Astrocyte (in vitro differentiated cells and primary cell): ENCODE measurements around the gene LELP1. TPM values are rescaled to one million over a fixed set of nuclear protein-coding genes. Genes with fewer than 3 reads are reported as not detected.
"Not testable (repeated sequence)": the region's sequence is repeated elsewhere in the genome, so short reads cannot be mapped to it uniquely, and the experiment has no call there.

Experiments used
- DNase-seq: peaks from one replicate; pipeline ENCODE4 v3.0.0-alpha.2; 2010; ENCODE audit warnings: low read depth
- FAIRE-seq: peaks from 2 replicates; lab custom pipeline; 2011; peaks lifted over from hg19 to GRCh38; lab: Jason Lieb, UNC
- H2AFZ ChIP-seq: 2 replicates; pipeline ENCODE4 v1.6.0; 2012; ENCODE audit warnings: low read depth, low read length, inconsistent platforms
- H3K27ac ChIP-seq: 2 replicates; pipeline ENCODE4 v1.5.1; 2011; ENCODE audit warnings: low read depth, low read length, inconsistent platforms
- H3K27me3 ChIP-seq: 2 replicates; pipeline ENCODE4 v1.6.0; 2011; ENCODE audit warnings: low read length, inconsistent platforms; ENCODE audit not compliant: insufficient read depth
- H3K36me3 ChIP-seq: 2 replicates; pipeline ENCODE4 v1.5.1; 2011; ENCODE audit warnings: low read length, inconsistent platforms; ENCODE audit not compliant: insufficient read depth
- H3K4me1 ChIP-seq: 2 replicates; pipeline ENCODE4 v1.5.1; 2011; ENCODE audit warnings: low read length, inconsistent platforms; ENCODE audit not compliant: insufficient read depth
- H3K4me2 ChIP-seq: 2 replicates; pipeline ENCODE4 v1.6.0; 2012; ENCODE audit warnings: low read length, inconsistent platforms
- H3K4me3 ChIP-seq: 2 replicates; pipeline ENCODE4 v1.5.1; 2011; ENCODE audit warnings: low read depth, mild to moderate bottlenecking, low read length, inconsistent platforms; ENCODE audit not compliant: insufficient read depth
- H3K79me2 ChIP-seq: 2 replicates; pipeline ENCODE4 v1.6.0; 2012; ENCODE audit warnings: mild to moderate bottlenecking, low read length, inconsistent platforms; ENCODE audit not compliant: insufficient read depth
- H3K9ac ChIP-seq: 2 replicates; pipeline ENCODE4 v1.6.0; 2012; ENCODE audit warnings: mild to moderate bottlenecking, low read length, inconsistent platforms
- H3K9me3 ChIP-seq: 2 replicates; pipeline ENCODE4 v1.5.1; 2012; ENCODE audit warnings: low read depth, mild to moderate bottlenecking, low read length, inconsistent platforms; ENCODE audit not compliant: insufficient read depth
- H4K20me1 ChIP-seq: 2 replicates; pipeline ENCODE4 v1.6.0; 2012; ENCODE audit warnings: low read length, inconsistent platforms; ENCODE audit not compliant: insufficient read depth
- H3K27ac Mint-ChIP-seq: one replicate; pipeline ENCODE4 v1.8.0; 2021; ENCODE audit warnings: mild to moderate bottlenecking, mixed read lengths; ENCODE audit not compliant: unreplicated experiment
- H3K27me3 Mint-ChIP-seq: one replicate; pipeline ENCODE4 v1.8.0; 2021; ENCODE audit warnings: low read depth, mixed read lengths; ENCODE audit not compliant: unreplicated experiment
- H3K36me3 Mint-ChIP-seq: one replicate; pipeline ENCODE4 v1.8.0; 2021; ENCODE audit warnings: low read depth, mixed read lengths; ENCODE audit not compliant: unreplicated experiment
- H3K4me1 Mint-ChIP-seq: one replicate; pipeline ENCODE4 v1.8.0; 2021; ENCODE audit warnings: low read depth, mixed read lengths; ENCODE audit not compliant: unreplicated experiment
- H3K4me3 Mint-ChIP-seq: one replicate; pipeline ENCODE4 v1.8.0; 2021; ENCODE audit warnings: mild to moderate bottlenecking, moderate library complexity, mixed read lengths; ENCODE audit not compliant: unreplicated experiment
- H3K9me3 Mint-ChIP-seq: one replicate; pipeline ENCODE4 v1.8.0; 2021; ENCODE audit warnings: mild to moderate bottlenecking, mixed read lengths; ENCODE audit not compliant: unreplicated experiment
- CTCF ChIP-seq: IDR thresholded peaks from 2 replicates; pipeline ENCODE4 v1.5.1; 2011; ENCODE audit warnings: low read depth, mild to moderate bottlenecking, inconsistent platforms, low read length, moderate library complexity; ENCODE audit not compliant: insufficient read depth
- EZH2 ChIP-seq: IDR thresholded peaks from 2 replicates; pipeline ENCODE4 v1.6.1; 2012; ENCODE audit warnings: mild to moderate bottlenecking, low read length, inconsistent platforms; ENCODE audit not compliant: insufficient read depth
- total RNA-seq: library from RNA; stranded (reverse); gene quantifications from 2 replicates; pipeline ENCODE4 v1.2.1, GENCODE V29; 2021

LELP1 gene
- total RNA-seq, 1 donor from 2014 or later: not detected

- H3K27ac ChIP-seq: no peak overlapping the region
- H3K4me3 Mint-ChIP-seq: no peak overlapping the region
- H3K4me1 Mint-ChIP-seq: peaks cover 16% of the 10 kb centered on the region
- no peak overlapping the region for H3K9ac ChIP-seq
- no peaks in the 10 kb centered on the region for H3K79me2 ChIP-seq
- H3K27me3 Mint-ChIP-seq: peaks cover 26% of the 10 kb centered on the region
- no peaks in the 10 kb centered on the region for H3K36me3 ChIP-seq
- no peaks in the 10 kb centered on the region for H3K27me3 ChIP-seq
- FAIRE-seq (no peak), DNase-seq (no peak)
- no peaks in the 10 kb centered on the region for H3K4me1 ChIP-seq
- no peak overlapping the region for H3K4me2 ChIP-seq
- no peak overlapping the region for H3K27ac Mint-ChIP-seq
- no peak overlapping the region for H3K4me3 ChIP-seq
- H3K9me3 Mint-ChIP-seq: no peaks in the 10 kb centered on the region
- H3K36me3 Mint-ChIP-seq: no peaks in the 10 kb centered on the region
- no peaks in the 10 kb centered on the region for H3K9me3 ChIP-seq
- no peak for TF ChIP-seq EZH2
- no peak for TF ChIP-seq CTCF
- no peaks in the 10 kb centered on the region for H4K20me1 ChIP-seq
- H2AFZ ChIP-seq: no peak overlapping the region
Measured at GRCh38 chr1:153220606-153221303, 17.5 kb downstream of the LELP1 start.

DNA sequence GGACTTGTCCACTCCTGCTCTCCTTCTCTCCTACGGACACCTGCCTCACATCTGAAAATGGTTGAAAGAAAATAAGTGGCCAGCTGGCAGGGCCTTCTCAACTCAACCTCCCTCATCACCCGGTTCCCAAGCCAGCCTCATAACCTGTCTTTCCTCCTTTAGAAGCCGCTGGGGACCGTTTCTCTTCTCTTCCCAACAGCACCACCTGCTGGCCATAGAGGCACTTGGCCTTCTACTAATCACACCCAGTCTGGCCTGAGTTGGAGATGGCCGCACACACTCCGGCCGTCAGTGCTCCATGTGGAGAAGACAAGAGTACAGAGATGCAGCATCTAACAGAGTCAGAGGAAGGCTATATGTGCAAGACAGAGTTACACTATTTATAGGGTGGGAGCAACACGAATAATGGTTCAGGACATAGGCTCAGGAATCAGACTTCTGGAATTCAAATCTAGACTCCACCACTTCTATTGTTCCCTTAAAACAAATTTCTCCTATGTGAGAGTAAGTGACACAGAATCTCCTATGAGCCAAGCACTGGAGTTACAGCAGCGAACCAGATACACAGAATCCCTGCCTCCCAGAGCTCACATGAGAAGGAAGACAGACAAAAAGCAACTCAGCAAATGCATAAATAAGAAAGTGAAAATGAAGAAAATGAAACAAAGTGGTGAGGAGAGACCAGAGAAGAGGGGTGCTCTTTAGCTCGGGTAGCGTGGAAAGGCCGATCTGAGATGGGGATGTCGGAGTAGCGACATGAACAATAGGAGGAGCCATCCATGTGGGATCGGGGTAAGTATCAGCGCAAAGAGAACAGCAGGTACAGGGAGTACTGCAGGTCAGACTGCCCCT lies 20.0 kb downstream of the LELP1 start:
- H3K27ac Mint-ChIP-seq, H2AFZ ChIP-seq, H3K9ac ChIP-seq, H3K27me3 ChIP-seq, H3K36me3 Mint-ChIP-seq, H3K4me2 ChIP-seq, H3K27ac ChIP-seq, H3K9me3 Mint-ChIP-seq, H3K4me1 Mint-ChIP-seq, H3K4me1 ChIP-seq, H4K20me1 ChIP-seq, H3K79me2 ChIP-seq, H3K4me3 Mint-ChIP-seq, H3K9me3 ChIP-seq, H3K4me3 ChIP-seq, H3K36me3 ChIP-seq: not testable (repeated sequence)
- FAIRE-seq: peak; percentile 43
- DNase-seq: peak; percentile 3
- peak; percentile 49 for TF ChIP-seq CTCF
- peaks cover 23% of the 10 kb centered on the region for H3K27me3 Mint-ChIP-seq

- FAIRE-seq: no peak
- no peak overlapping the region for H3K4me2 ChIP-seq
- TF ChIP-seq CTCF (no peak), EZH2 (no peak)
- Mint-ChIP-seq H3K4me1 (no peaks in the 10 kb centered on the region), H3K27ac (no peak overlapping the region), H3K27me3 (peaks cover 12% of the 10 kb centered on the region), H3K9me3 (no peaks in the 10 kb centered on the region), H3K36me3 (no peaks in the 10 kb centered on the region), H3K4me3 (no peak overlapping the region)
- H3K27me3 ChIP-seq: no peaks in the 10 kb centered on the region
- H3K9me3 ChIP-seq: no peaks in the 10 kb centered on the region
- no peaks in the 10 kb centered on the region for H3K36me3 ChIP-seq
- no peak overlapping the region for H3K4me3 ChIP-seq
- no peak overlapping the region for H3K9ac ChIP-seq
- no peaks in the 10 kb centered on the region for H3K4me1 ChIP-seq
- H4K20me1 ChIP-seq: no peaks in the 10 kb centered on the region
- no peak overlapping the region for H3K27ac ChIP-seq
- no peaks in the 10 kb centered on the region for H3K79me2 ChIP-seq
- H2AFZ ChIP-seq: no peak overlapping the region
- no peak for DNase-seq
Measured at GRCh38 chr1:153227810-153228209, 24.6 kb downstream of the LELP1 start.
